ENCODE data around the gene NOD1. TPM values are rescaled to one million over a fixed set of nuclear protein-coding genes. Genes with fewer than 3 reads are reported as not detected.

Gene NOD1
- total and polyA plus RNA-seq, 2 donors (not counting 1 experiment from before 2014, with no cell fraction given), result 20.6 to 28.8 TPM

GRCh38 chr7:30472784-30473775 lies 5.5 kb downstream of the NOD1 start:
- Mint-ChIP-seq H3K27ac (no peak overlapping the region), H3K9me3 (ENCODE audit: insufficient read depth) (no peaks in the 10 kb centered on the region), H3K4me3 (no peak overlapping the region), H3K4me1 (peaks cover 85% of the 10 kb centered on the region), H3K27me3 (no peaks in the 10 kb centered on the region)
- ATAC-seq (ENCODE audit: low read depth) (no peak), DNase-seq (no peak)
- Histone ChIP-seq H3K9me3 (ENCODE audit: control extremely low read depth in 1 of 3, control insufficient read depth in 2 of 3, insufficient read depth in 1 of 3, low read length in 2 of 3) (peaks cover 0 to 4% (median 0%) of the 10 kb centered on the region in 3 donors), H3K4me2 (replicated peaks; ENCODE audit: low read depth, low read length, poor library complexity, severe bottlenecking) (no peak overlapping the region), H3K79me2 (ENCODE audit: control insufficient read depth, insufficient read depth, low read length) (peaks cover 92% of the 10 kb centered on the region), H3K4me3 (ENCODE audit: control extremely low read depth in 1 of 5, extremely low read depth in 1 of 5, insufficient read depth in 1 of 5, low read depth in 2 of 5, low read length in 4 of 5) (no peak overlapping the region), H2AFZ (ENCODE audit: insufficient read depth, low read depth, low read length, poor library complexity, severe bottlenecking) (no peak overlapping the region), H4K20me1 (ENCODE audit: control insufficient read depth, insufficient read depth, low read length, poor library complexity, severe bottlenecking) (no peaks in the 10 kb centered on the region), H3K36me3 (replicated peaks in 1 of 2; ENCODE audit: control extremely low read depth in 1 of 2, control insufficient read depth in 1 of 2, extremely low read depth in 1 of 2, insufficient read depth in 2 of 2, low read length in 1 of 2) (peaks cover 7 to 18% of the 10 kb centered on the region in 2 experiments), H3K27me3 (replicated peaks in 1 of 4; ENCODE audit: control extremely low read depth in 1 of 4, control insufficient read depth in 3 of 4, insufficient read depth in 4 of 4, low read length in 3 of 4) (no peaks in the 10 kb centered on the region), H3K9ac (ENCODE audit: low read length) (no peak overlapping the region), H3K4me1 (ENCODE audit: control insufficient read depth in 2 of 2, insufficient read depth in 2 of 2, low read length in 2 of 2) (peaks cover 70 to 74% of the 10 kb centered on the region in 2 donors), H3K27ac (ENCODE audit: low read length in 2 of 2) (peak overlapping the region in 1 of 2 donors; percentile 30)
- ChIA-PET CTCF (interaction anchor here (1.0 kb wide), 1 partner anchor 9 kb away, joined by 3 read pairs; no protein-coding TSS in a partner anchor), POLR2A (no interaction called here)
- 86% methylated on average over 1 of the region's 4 CpGs for WGBS (ENCODE audit: insufficient coverage)
- intact Hi-C loops (cut with micrococcal nuclease), result loop anchor here (10.0 kb wide), 1 partner anchor 448 kb away; the partner anchor contains the start of genes FKBP14 and PLEKHA8
- TF ChIP-seq EZH2 (IDR thresholded peaks at IDR 0.05; ENCODE audit: borderline replicate concordance, insufficient read depth, low read depth, low read length, poor library complexity, severe bottlenecking) (no peak), CTCF (IDR thresholded peaks at IDR 0.05) (no peak)
